Stimulated activated CD8-positive, alpha-beta memory T cell treated with anti-CD3 and anti-CD28 coated beads, Interleukin-12 subunit alpha, Interleukin-12 subunit beta, amount 100 ng/mL, for 4 hours (primary cell): ENCODE data around the gene PRAMEF12.
"Not testable (repeated sequence)": the region's sequence is repeated elsewhere in the genome, so short reads cannot be mapped to it uniquely, and the experiment has no call there.

Experiments
- DNase-seq: peaks from one replicate; pipeline ENCODE4 v3.0.0-alpha.2; 2020; ENCODE audit warnings: low read depth

Gene PRAMEF12

DNA sequence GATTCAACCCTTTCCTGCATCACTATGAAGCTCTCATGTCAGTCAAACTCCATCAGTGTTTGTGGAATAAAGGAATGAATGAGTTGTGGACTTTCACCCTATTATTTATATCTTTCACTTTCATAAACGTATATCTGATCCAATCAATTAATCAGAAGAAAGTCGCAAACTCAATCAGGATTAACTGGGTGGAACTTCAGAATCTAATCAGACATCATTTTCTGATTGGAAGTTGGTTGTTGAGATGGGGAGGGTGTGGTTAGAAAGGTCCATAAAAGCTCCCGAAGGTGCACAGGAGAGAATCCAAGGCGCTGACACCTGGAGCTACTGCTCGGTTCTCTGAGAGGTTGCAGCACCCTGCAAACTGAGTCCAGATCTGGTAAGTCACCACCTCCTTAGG lies at the start of gene PRAMEF12:
PRAMEF12 (plus strand) TSS at position 301 of the 400 bp plus-strand sequence. CDS start 1,130 bp downstream, outside the sequence.
- no peak for DNase-seq

GRCh38 chr1:12728391-12728790 lies 45.1 kb upstream of the PRAMEF12 start:
- DNase-seq: no peak

DNA sequence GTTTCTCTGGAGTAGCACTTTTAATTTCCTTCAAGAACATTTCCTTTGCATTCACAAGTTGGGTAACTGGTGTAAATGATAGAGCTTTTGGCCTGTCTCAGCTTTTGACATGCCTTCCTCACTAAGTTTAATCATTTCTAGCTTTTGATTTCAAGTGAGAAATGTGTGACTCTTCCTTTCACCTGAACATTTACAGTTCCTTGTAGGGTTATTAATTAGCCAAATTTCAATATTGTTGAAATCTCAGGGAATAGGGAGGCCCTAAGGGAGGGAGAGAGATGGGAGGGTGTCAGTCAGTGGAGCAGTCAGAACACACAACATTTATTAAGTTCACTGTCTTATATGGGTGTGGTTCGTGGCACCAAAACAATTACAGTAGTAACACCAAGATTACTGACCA lies 43.4 kb upstream of the PRAMEF12 start:
- no peak for DNase-seq

- DNase-seq: not testable (repeated sequence)
Observed at GRCh38 chr1:12731084-12731483, 42.5 kb upstream of the PRAMEF12 start.

GRCh38 chr1:12734651-12735050 lies 38.9 kb upstream of the PRAMEF12 start:
- no peak for DNase-seq

- no peak for DNase-seq
Observed at GRCh38 chr1:12738934-12739333, 34.6 kb upstream of the PRAMEF12 start.

- DNase-seq: no peak
Observed at GRCh38 chr1:12739613-12740012, 33.9 kb upstream of the PRAMEF12 start.

- no peak for DNase-seq
Observed at GRCh38 chr1:12741946-12742345, 31.6 kb upstream of the PRAMEF12 start.

- DNase-seq: no peak
Observed at GRCh38 chr1:12745126-12745991, 28.2 kb upstream of the PRAMEF12 start.

DNA sequence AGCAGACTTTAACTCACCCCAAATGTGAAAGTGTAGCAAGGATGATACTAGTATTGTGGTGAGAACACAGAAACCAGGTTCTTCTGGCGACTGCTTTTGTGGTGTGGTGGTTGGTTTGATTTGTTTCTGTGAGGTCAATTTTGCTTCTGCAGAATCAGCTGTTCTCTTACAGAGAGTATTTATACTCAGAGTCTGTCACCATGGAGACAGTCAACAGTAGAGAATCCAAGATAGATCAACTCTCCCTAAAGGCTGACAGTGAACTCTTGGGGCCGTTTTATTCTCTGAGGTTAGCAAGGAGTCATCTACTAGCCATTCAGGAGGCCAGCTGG lies 27.6 kb upstream of the PRAMEF12 start, which contains the start of gene CFAP107:
CFAP107 (plus strand) TSS at position 209 of the 332 bp plus-strand sequence. CDS start 231 bp downstream, outside the sequence.
- no peak for DNase-seq

DNA sequence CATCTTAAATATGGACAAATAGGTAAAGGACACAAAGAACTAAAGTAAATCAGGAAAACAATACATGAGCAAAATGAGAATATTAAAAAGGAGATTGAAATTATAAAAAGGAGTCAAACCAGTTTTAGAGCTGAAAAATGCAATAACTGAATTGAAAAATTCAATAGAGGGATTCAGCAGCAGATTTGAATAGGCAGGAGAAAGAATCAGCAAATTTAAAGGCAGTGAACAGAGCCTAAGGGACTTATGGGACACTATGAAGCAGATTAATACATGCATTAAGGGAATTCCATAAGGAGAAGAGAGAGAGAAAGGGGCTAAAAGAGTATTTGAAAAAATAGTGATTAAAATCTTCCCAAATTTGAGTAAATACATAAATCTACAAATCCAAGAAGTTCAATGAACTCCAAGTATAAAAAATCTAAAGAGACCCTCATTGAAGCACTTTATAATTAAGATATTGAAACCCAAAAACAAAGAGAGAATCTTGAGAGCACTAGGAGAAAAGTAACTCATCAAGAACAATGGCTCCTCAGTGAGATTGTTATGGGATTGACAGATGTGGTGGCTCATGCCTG lies 24.7 kb upstream of the PRAMEF12 start:
- no peak for DNase-seq

DNA sequence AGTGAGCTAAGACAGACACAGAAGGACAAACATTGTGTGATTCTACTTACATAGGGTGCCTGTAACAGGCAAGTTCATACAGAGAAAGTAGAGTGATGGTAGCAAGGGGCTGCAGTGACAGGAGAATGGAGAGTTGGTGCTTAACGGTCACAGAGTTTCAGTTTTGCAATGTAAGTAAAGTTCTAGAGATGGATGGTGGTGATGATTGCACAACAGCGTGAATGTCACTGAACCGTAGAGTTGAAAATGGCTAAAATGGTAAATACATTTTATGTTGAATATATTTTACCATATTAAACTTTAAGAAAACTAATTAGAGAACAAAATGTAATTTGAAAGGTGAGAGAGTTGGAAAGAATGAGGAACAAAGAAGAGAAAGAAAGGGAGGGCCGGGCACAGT lies 18.8 kb upstream of the PRAMEF12 start:
- DNase-seq: no peak

- no peak for DNase-seq
Observed at GRCh38 chr1:12756273-12756672, 17.3 kb upstream of the PRAMEF12 start.

DNA sequence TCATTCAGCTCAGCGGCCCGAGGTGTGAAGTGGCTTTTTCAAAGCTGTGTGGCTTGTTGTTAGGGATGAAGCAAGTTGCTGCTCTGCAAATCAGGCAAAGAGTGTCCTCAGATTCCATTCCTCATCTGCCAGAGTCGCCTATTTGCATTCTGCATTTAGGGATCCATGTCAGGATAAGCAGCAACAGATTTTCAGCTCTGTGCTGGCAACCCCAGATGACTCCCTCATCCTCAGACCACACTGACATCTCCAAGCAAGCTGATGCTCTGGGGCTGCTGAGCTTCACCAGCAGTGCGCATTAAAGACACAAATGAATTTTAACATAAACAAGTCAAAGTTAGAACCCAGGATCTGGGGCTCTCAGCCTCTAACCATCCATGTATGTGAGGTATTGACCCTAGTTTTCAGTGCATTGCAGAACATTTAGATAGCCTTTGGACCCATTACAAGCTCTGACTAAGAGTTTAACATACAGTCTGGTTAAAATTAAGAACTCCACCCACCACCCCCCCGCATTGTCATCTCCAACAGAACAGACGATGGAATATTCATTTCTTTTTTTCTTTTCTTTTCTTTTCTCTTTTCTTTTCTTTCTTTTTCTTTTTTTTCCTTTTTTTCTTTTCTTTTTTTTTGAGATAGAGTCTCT lies 16.6 kb upstream of the PRAMEF12 start:
- no peak for DNase-seq

GRCh38 chr1:12757836-12758235 lies 15.7 kb upstream of the PRAMEF12 start:
- no peak for DNase-seq

DNA sequence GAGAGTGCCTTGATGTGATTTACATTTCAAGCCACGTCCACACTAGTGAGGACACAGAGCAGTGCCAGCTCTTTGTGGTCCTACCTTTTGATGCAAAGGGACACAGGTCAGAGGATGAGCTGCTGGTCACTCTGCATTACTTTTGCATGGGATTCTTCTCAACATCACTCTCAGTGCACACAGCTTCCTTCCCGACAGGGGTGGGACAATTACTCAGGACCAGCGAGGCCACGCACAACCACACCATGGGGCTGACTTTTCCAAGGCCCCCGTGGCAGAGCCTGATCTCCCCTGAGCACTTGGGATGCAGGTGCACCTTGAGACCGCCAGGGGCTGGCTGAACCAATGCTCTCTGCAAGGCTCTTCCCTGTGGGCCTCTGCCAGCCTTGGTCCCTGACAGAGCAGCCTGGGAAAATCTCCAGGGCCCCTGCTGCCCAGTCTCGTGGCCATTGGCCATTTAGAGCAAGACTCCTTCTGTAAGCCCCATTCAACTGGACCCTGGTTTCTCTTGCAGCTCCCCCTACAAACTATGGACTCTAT lies 13.2 kb upstream of the PRAMEF12 start:
- no peak for DNase-seq

DNA sequence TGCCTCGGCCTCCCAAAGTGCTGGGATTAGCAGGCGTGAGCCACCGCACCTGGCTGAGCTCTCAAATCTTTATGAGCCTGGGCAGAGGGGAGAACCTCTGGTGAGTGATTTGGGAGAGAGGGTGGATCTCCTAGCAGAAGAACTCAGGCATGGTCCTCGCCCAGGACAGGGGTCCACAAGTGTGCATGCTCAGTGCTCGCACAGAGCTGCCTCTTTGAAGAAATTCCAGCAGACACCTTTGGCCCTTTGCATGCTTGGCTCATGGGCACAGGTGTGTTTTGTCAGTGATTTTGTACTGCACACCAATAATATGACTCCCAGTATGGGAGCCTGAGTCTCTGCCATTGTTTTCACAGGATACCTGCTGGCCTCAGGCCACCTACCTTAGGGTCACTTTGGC lies 11.8 kb upstream of the PRAMEF12 start:
- DNase-seq: no peak

DNA sequence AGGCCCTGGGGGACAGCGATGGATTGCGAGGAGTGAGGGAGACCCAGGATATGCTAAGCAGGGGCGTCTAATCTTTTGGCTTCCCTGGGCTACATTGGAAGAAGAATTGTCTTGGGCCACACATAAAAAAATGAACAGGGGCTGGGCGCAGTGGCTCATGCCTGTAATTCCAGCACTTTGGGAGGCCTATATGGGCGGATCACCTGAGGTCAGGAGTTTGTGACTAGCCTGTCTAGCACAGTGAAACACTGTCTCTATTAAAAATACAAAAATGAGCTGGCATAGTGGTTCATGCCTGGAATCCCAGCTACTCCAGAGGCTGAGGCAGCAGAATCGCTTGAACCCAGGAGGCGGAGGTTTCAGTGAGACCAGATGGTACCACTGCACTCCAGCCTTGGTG lies 10.8 kb upstream of the PRAMEF12 start:
- DNase-seq: no peak

DNA sequence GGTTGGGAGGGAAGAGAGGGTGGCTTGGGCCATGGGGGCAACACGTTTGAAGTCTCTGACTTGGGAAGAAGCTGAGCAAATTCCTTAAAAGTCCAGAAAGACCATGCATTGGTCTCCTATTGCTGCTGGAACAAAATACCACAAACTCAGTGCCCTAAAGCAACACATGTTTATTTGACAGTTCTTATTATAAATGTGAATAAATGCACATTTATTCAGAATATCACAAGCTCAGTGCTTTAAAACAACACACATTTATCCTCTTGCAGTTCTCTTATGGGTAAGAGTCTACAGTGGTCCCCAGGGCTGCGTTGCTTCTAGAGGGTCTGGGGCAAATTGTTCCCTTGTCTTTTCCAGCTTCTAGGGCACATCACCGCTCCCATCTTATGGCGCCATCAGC lies 10.1 kb upstream of the PRAMEF12 start:
- DNase-seq: no peak

DNA sequence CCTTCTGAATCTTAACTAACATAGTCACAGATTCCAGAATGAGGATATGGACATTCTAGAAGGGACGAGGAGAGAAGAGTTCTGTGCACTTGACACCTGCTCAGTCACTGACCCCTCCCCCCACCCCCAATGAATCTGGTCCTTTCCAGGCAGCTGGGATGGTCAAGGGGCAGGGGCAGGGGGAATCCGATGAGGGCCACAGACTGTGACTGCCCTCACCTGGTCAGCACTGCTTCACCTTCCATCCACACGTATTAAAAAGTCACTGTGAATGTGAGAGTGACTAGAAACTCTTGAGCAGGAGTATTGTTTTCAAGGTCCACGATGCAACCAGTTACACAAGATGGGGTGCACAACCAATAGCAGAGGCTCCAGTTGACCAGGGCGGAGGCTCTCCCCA lies 9.5 kb upstream of the PRAMEF12 start:
- DNase-seq: no peak

DNA sequence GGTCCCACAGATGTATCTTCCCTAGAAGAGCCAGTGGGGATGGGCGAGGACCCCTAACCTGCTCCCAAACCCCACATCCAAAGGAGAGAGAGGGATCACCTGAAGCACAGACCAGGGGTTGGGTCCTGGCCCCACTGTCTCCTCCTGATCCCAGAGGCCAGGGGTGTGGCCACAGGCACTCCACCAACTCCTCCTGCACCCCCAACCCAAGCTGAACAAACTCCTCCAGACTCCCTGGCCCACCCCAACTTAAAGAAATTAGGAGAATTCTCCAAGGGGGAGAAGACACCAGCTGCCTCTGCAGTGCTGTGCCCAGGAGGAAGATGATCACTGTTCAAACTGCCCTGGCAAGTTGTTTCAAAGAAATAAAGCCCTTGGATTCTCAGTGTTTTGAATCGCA lies 4.5 kb upstream of the PRAMEF12 start:
- no peak for DNase-seq

- DNase-seq: no peak
Observed at GRCh38 chr1:12769976-12770505, 3.5 kb upstream of the PRAMEF12 start.

DNA sequence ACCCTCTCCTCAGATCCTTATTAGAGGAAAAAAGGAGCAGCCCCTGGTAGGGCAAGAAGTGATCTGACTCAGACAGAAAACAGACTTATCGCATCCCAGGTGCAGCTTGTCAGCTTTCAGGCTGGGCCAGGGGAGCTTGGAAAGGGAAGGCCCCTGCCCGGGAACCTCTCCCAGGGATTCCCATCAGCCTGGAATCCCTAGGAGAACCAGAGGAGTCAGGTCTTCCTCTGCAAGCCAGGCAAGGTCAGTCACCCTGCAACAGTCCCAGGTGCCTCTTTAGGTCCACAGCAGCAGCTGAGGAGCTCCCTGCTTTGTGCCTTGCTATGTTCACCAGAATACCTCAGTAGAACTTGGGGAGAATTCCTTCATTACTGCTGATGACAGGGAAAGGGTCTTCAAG lies 2.9 kb upstream of the PRAMEF12 start:
- DNase-seq: no peak
